Activated CD4-positive, alpha-beta T cell treated with anti-CD3 and anti-CD28 coated beads for 36 hours (primary cell): Measurements from ENCODE around the gene TRMT1. TPM values are rescaled to one million over a fixed set of nuclear protein-coding genes. Genes with fewer than 3 reads are reported as not detected.

Experiments used
- ATAC-seq: fragments of 200-7000 bp; cut with Tn5 transposase; one replicate; pipeline ENCODE4 v1.10.0; 2021; ENCODE audit warnings: mild to moderate bottlenecking, moderate library complexity
- CTCF ChIA-PET: fragments of 350-600 bp; sonication (Branson Sonifier 250); formaldehyde crosslinking; loops from one replicate; lab custom pipeline; 2021; ENCODE audit warnings: antibody characterized with exemption; lab: Charles Lee
- POLR2A ChIA-PET: fragments of 350-600 bp; sonication (Branson Sonifier 250); formaldehyde crosslinking; loops from one replicate; lab custom pipeline; 2021; ENCODE audit warnings: antibody characterized with exemption, inconsistent platforms; lab: Charles Lee
- DNase-seq: peaks from one replicate; pipeline ENCODE4 v3.0.0-alpha.2; 2020
- H3K27ac Mint-ChIP-seq: one replicate; pipeline ENCODE4 v1.8.0; 2021; ENCODE audit warnings: mixed read lengths
- H3K27me3 Mint-ChIP-seq: one replicate; pipeline ENCODE4 v1.8.0; 2021; ENCODE audit warnings: mixed read lengths
- H3K36me3 Mint-ChIP-seq: one replicate; pipeline ENCODE4 v1.8.0; 2021; ENCODE audit warnings: low read depth, mixed read lengths
- H3K4me1 Mint-ChIP-seq: one replicate; pipeline ENCODE4 v1.8.0; 2021; ENCODE audit warnings: mixed read lengths
- H3K4me3 Mint-ChIP-seq: one replicate; pipeline ENCODE4 v1.8.0; 2021; ENCODE audit warnings: mild to moderate bottlenecking, moderate library complexity, mixed read lengths
- H3K9me3 Mint-ChIP-seq: one replicate; pipeline ENCODE4 v1.8.0; 2021; ENCODE audit warnings: low read depth, mixed read lengths
- intact Hi-C, 2 experiments: fragments of 100-400 bp; cut with DNase I in 1 of 2; cut with micrococcal nuclease in 1 of 2; formaldehyde crosslinking; loops; one replicate each; pipeline versions ENCODE4 v1.14.2 to v1.15.1; 2022 to 2024; cut with DNase I, micrococcal nuclease
- total RNA-seq, 2 experiments: library from RNA; stranded (reverse); gene quantifications; one replicate each; pipeline ENCODE4 v1.2.3, GENCODE V29; 2021

TRMT1 gene
- total RNA-seq, 2 experiments from 2014 or later, result 73.0 to 96.1 TPM

- no peak overlapping the region for H3K4me3 Mint-ChIP-seq
- no peaks in the 10 kb centered on the region for H3K27me3 Mint-ChIP-seq
- no peaks in the 10 kb centered on the region for H3K4me1 Mint-ChIP-seq
- intact Hi-C loops, result no loop called here
- ChIA-PET POLR2A (no interaction called here), CTCF (interaction anchor here (1.2 to 1.6 kb wide), 3 partner anchors 12 to 111 kb away, joined by 4 read pairs; no protein-coding TSS in a partner anchor)
- ATAC-seq, result no peak
- no peaks in the 10 kb centered on the region for H3K9me3 Mint-ChIP-seq
- no peak overlapping the region for H3K27ac Mint-ChIP-seq
- H3K36me3 Mint-ChIP-seq, result no peaks in the 10 kb centered on the region
- DNase-seq, result no peak
These were observed 39.8 kb downstream of the TRMT1 start for GRCh38 chr19:13076787-13077186.

- no peak overlapping the region for H3K27ac Mint-ChIP-seq
- no peak overlapping the region for H3K4me3 Mint-ChIP-seq
- DNase-seq, result no peak
- H3K4me1 Mint-ChIP-seq, result no peaks in the 10 kb centered on the region
- intact Hi-C loops, result no loop called here
- ChIA-PET POLR2A (no interaction called here), CTCF (interaction anchor here (0.9 kb wide), 1 partner anchor 111 kb away, joined by 3 read pairs; no protein-coding TSS in a partner anchor)
- H3K27me3 Mint-ChIP-seq, result no peaks in the 10 kb centered on the region
- H3K9me3 Mint-ChIP-seq, result no peaks in the 10 kb centered on the region
- H3K36me3 Mint-ChIP-seq, result no peaks in the 10 kb centered on the region
- no peak for ATAC-seq
These were observed 40.2 kb downstream of the TRMT1 start for GRCh38 chr19:13076320-13076719.

GRCh38 chr19:13074378-13074777 is 42.2 kb downstream of the TRMT1 start:
- DNase-seq (no peak), ATAC-seq (no peak)
- H3K9me3 Mint-ChIP-seq, result no peaks in the 10 kb centered on the region
- no peak overlapping the region for H3K27ac Mint-ChIP-seq
- POLR2A ChIA-PET, result no interaction called here
- intact Hi-C loops, result no loop called here
- no peaks in the 10 kb centered on the region for H3K4me1 Mint-ChIP-seq
- no peaks in the 10 kb centered on the region for H3K27me3 Mint-ChIP-seq
- no peak overlapping the region for H3K4me3 Mint-ChIP-seq
- CTCF ChIA-PET, result interaction anchor here (1.6 to 3.0 kb wide), 2 partner anchors 13 to 97 kb away, joined by 6 to 16 read pairs; no protein-coding TSS in a partner anchor
- no peaks in the 10 kb centered on the region for H3K36me3 Mint-ChIP-seq

GRCh38 chr19:13073263-13073662 is 43.3 kb downstream of the TRMT1 start:
- ChIA-PET CTCF (interaction anchor here (0.6 to 3.0 kb wide), 3 partner anchors 11 to 96 kb away, joined by 3 to 16 read pairs (median 6); no protein-coding TSS in a partner anchor), POLR2A (no interaction called here)
- ATAC-seq (no peak), DNase-seq (no peak)
- Mint-ChIP-seq H3K9me3 (no peaks in the 10 kb centered on the region), H3K27ac (no peak overlapping the region), H3K36me3 (no peaks in the 10 kb centered on the region), H3K27me3 (no peaks in the 10 kb centered on the region), H3K4me3 (no peak overlapping the region), H3K4me1 (no peaks in the 10 kb centered on the region)
- intact Hi-C loops, result no loop called here

- Mint-ChIP-seq H3K4me1 (no peaks in the 10 kb centered on the region), H3K9me3 (no peaks in the 10 kb centered on the region), H3K36me3 (no peaks in the 10 kb centered on the region), H3K27me3 (no peaks in the 10 kb centered on the region), H3K4me3 (no peak overlapping the region), H3K27ac (no peak overlapping the region)
- no peak for DNase-seq
- POLR2A ChIA-PET, result no interaction called here
- CTCF ChIA-PET, result interaction anchor here (1.1 to 3.0 kb wide), 5 partner anchors 10 to 107 kb away, joined by 3 to 16 read pairs (median 4); no protein-coding TSS in a partner anchor
- ATAC-seq, result no peak
- intact Hi-C loops, result no loop called here
These were observed 44.2 kb downstream of the TRMT1 start for GRCh38 chr19:13072188-13072908.

- no peak overlapping the region for H3K27ac Mint-ChIP-seq
- H3K4me3 Mint-ChIP-seq, result no peak overlapping the region
- H3K9me3 Mint-ChIP-seq, result no peaks in the 10 kb centered on the region
- no peaks in the 10 kb centered on the region for H3K27me3 Mint-ChIP-seq
- ChIA-PET CTCF (interaction anchor here (1.1 to 1.2 kb wide), 3 partner anchors 11 to 106 kb away, joined by 3 to 4 read pairs (median 3); no protein-coding TSS in a partner anchor), POLR2A (no interaction called here)
- H3K4me1 Mint-ChIP-seq, result no peaks in the 10 kb centered on the region
- intact Hi-C loops, result no loop called here
- DNase-seq (no peak), ATAC-seq (no peak)
- no peaks in the 10 kb centered on the region for H3K36me3 Mint-ChIP-seq
These were observed 44.9 kb downstream of the TRMT1 start for GRCh38 chr19:13071444-13072187.

GRCh38 chr19:13070425-13071140 is 46.0 kb downstream of the TRMT1 start:
- Mint-ChIP-seq H3K27me3 (no peaks in the 10 kb centered on the region), H3K9me3 (no peaks in the 10 kb centered on the region), H3K4me3 (no peak overlapping the region), H3K36me3 (no peaks in the 10 kb centered on the region), H3K4me1 (no peaks in the 10 kb centered on the region), H3K27ac (no peak overlapping the region)
- no peak for DNase-seq
- intact Hi-C loops, result no loop called here
- no peak for ATAC-seq
- POLR2A ChIA-PET, result no interaction called here
- CTCF ChIA-PET, result interaction anchor here (0.9 to 1.8 kb wide), 3 partner anchors 9 to 93 kb away, joined by 3 to 10 read pairs (median 3); no protein-coding TSS in a partner anchor

GRCh38 chr19:13069415-13070359 is 46.9 kb downstream of the TRMT1 start:
- Mint-ChIP-seq H3K4me1 (no peaks in the 10 kb centered on the region), H3K4me3 (no peak overlapping the region), H3K27me3 (no peaks in the 10 kb centered on the region), H3K27ac (no peak overlapping the region), H3K36me3 (no peaks in the 10 kb centered on the region), H3K9me3 (no peaks in the 10 kb centered on the region)
- no peak for DNase-seq
- ATAC-seq, result no peak
- ChIA-PET POLR2A (no interaction called here), CTCF (interaction anchor here (0.5 to 1.8 kb wide), 5 partner anchors 8 to 96 kb away, joined by 3 to 10 read pairs (median 3); no protein-coding TSS in a partner anchor)
- intact Hi-C loops, result no loop called here

- no peaks in the 10 kb centered on the region for H3K4me1 Mint-ChIP-seq
- no peak for ATAC-seq
- intact Hi-C loops, result no loop called here
- DNase-seq, result no peak
- no peak overlapping the region for H3K4me3 Mint-ChIP-seq
- no peak overlapping the region for H3K27ac Mint-ChIP-seq
- H3K27me3 Mint-ChIP-seq, result no peaks in the 10 kb centered on the region
- H3K9me3 Mint-ChIP-seq, result no peaks in the 10 kb centered on the region
- POLR2A ChIA-PET, result no interaction called here
- H3K36me3 Mint-ChIP-seq, result no peaks in the 10 kb centered on the region
- CTCF ChIA-PET, result interaction anchor here (0.6 to 1.9 kb wide), 2 partner anchors 13 to 91 kb away, joined by 3 to 5 read pairs; no protein-coding TSS in a partner anchor
These were observed 48.3 kb downstream of the TRMT1 start for GRCh38 chr19:13068085-13068846.
